Prostate gland (tissue), 2 donors: ENCODE results near the gene FAM168A. TPM values are rescaled to one million over a fixed set of nuclear protein-coding genes. Genes with fewer than 3 reads are reported as not detected.

Experiments
- DNase-seq: peaks from one replicate; pipeline ENCODE4 v3.0.0-alpha.2; 2019; ENCODE audit warnings: low spot score
- H3K27ac ChIP-seq, 2 donors: fragments of 200-600 bp; sonication (generic); 2 replicates each; pipeline ENCODE4 v1.5.1; 2017 to 2019
- H3K27me3 ChIP-seq: fragments of 200-600 bp; sonication (generic); replicated peaks from 2 replicates; pipeline ENCODE4 v1.5.1; 2019; ENCODE audit not compliant: insufficient read depth
- H3K36me3 ChIP-seq, 2 donors: fragments of 200-600 bp; sonication (generic); 1 replicate in 1 of 2; 2 replicates in 1 of 2; pipeline versions ENCODE4 v1.5.1 to v1.8.1; 2017 to 2019
- H3K4me1 ChIP-seq: fragments of 200-600 bp; sonication (generic); replicated peaks from 2 replicates; pipeline ENCODE4 v1.5.1; 2019
- H3K4me3 ChIP-seq, 2 donors: fragments of 200-600 bp; sonication (generic); 2 replicates each; pipeline ENCODE4 v1.5.1; 2017 to 2019
- H3K9me3 ChIP-seq: fragments of 200-600 bp; sonication (generic); 2 replicates; pipeline ENCODE4 v1.5.1; 2017
- CTCF ChIP-seq, 4 experiments: fragments of 200-600 bp in 2 of 4; fragments of 450-650 bp in 2 of 4; sonication (generic) in 2 of 4; IDR thresholded peaks; 1 replicate in 3 of 4; 2 replicates in 1 of 4; pipeline ENCODE4 v1.5.1; 2016 to 2019; ENCODE audit warnings: antibody characterized with exemption in 4 of 4, mild to moderate bottlenecking in 2 of 4, moderate library complexity in 2 of 4
- POLR2A ChIP-seq: fragments of 450-650 bp; IDR thresholded peaks from one replicate; pipeline ENCODE4 v1.6.1; 2016; ENCODE audit warnings: antibody characterized with exemption, mild to moderate bottlenecking
- POLR2AphosphoS5 ChIP-seq: sonication (generic); formaldehyde crosslinking; IDR thresholded peaks from one replicate; pipeline ENCODE4 v1.6.1; 2017; ENCODE audit warnings: antibody characterized with exemption
- WGBS: methylation state at CpG from one replicate; pipeline ENCODE4 v1.1.5; 2018; 5-methylcytosine and 5-hydroxymethylcytosine counted together
- intact Hi-C: fragments of 100-400 bp; cut with DNase I; formaldehyde crosslinking; loops from one replicate; pipeline ENCODE4 v1.14.2; 2022
- total RNA-seq, 2 donors: library from RNA; depleted of rRNA; stranded (reverse); fragments of >200 nt; gene quantifications; one replicate each; pipeline ENCODE4 v1.1.0, GENCODE V29; 2016

FAM168A gene
- total RNA-seq, 2 donors from 2014 or later: 27.3 to 38.3 TPM

- intact Hi-C loops: no loop called here
- Histone ChIP-seq H3K27me3 (no peaks in the 10 kb centered on the region), H3K4me3 (no peak overlapping the region), H3K9me3 (no peaks in the 10 kb centered on the region), H3K4me1 (no peaks in the 10 kb centered on the region), H3K36me3 (no peaks in the 10 kb centered on the region), H3K27ac (no peak overlapping the region)
- TF ChIP-seq CTCF (IDR thresholded peaks at IDR 0.05) (no peak), POLR2A (no peak), POLR2AphosphoS5 (no peak)
- 97% methylated on average over 4 of the region's 4 CpGs for WGBS
- DNase-seq: no peak
Observed at GRCh38 chr11:73632996-73633395, 35.1 kb upstream of the FAM168A start.

GRCh38 chr11:73629907-73630306 is 32.0 kb upstream of the FAM168A start:
- H3K27me3 ChIP-seq: no peaks in the 10 kb centered on the region
- TF ChIP-seq POLR2A (no peak), POLR2AphosphoS5 (no peak), CTCF (IDR thresholded peaks at IDR 0.05) (no peak)
- H3K27ac ChIP-seq: no peak overlapping the region
- H3K4me3 ChIP-seq: no peak overlapping the region
- WGBS: 79% methylated on average over 7 of the region's 7 CpGs
- no peaks in the 10 kb centered on the region for H3K9me3 ChIP-seq
- no peak for DNase-seq
- H3K4me1 ChIP-seq: no peaks in the 10 kb centered on the region
- intact Hi-C loops: loop anchor here (10.0 kb wide), 1 partner anchor 225 kb away; no protein-coding TSS in a partner anchor
- no peaks in the 10 kb centered on the region for H3K36me3 ChIP-seq

GRCh38 chr11:73625696-73626318 is 27.9 kb upstream of the FAM168A start:
- Histone ChIP-seq H3K27me3 (no peaks in the 10 kb centered on the region), H3K4me1 (no peaks in the 10 kb centered on the region), H3K36me3 (no peaks in the 10 kb centered on the region), H3K9me3 (no peaks in the 10 kb centered on the region), H3K27ac (no peak overlapping the region), H3K4me3 (no peak overlapping the region)
- intact Hi-C loops: loop anchor here (2.0 to 10.0 kb wide), 2 partner anchors 35 to 221 kb away; no protein-coding TSS in a partner anchor
- WGBS: 16% methylated on average over 19 of the region's 19 CpGs
- TF ChIP-seq CTCF (IDR thresholded peaks at IDR 0.05) (peak; percentile 66 to 87 (median 83)), POLR2A (no peak), POLR2AphosphoS5 (peak; percentile 65)
- DNase-seq: peak; percentile 68

- DNase-seq: no peak
- no peaks in the 10 kb centered on the region for H3K27me3 ChIP-seq
- no peaks in the 10 kb centered on the region for H3K9me3 ChIP-seq
- H3K36me3 ChIP-seq: no peaks in the 10 kb centered on the region
- 56% methylated on average over 3 of the region's 3 CpGs for WGBS
- intact Hi-C loops: loop anchor here (10.0 kb wide), 1 partner anchor 219 kb away; no protein-coding TSS in a partner anchor
- no peak for TF ChIP-seq POLR2AphosphoS5
- no peak for TF ChIP-seq CTCF (IDR thresholded peaks at IDR 0.05)
- TF ChIP-seq POLR2A: no peak
- H3K27ac ChIP-seq: no peak overlapping the region
- H3K4me3 ChIP-seq: no peak overlapping the region
- H3K4me1 ChIP-seq: no peaks in the 10 kb centered on the region
Observed at GRCh38 chr11:73623686-73624085, 25.8 kb upstream of the FAM168A start.
